ENCODE results near the gene MLN. TPM values are rescaled to one million over a fixed set of nuclear protein-coding genes. Genes with fewer than 3 reads are reported as not detected.

Gene MLN
- total and polyA plus RNA-seq, 2 donors (not counting 1 experiment from before 2014, with no cell fraction given): not detected

DNA sequence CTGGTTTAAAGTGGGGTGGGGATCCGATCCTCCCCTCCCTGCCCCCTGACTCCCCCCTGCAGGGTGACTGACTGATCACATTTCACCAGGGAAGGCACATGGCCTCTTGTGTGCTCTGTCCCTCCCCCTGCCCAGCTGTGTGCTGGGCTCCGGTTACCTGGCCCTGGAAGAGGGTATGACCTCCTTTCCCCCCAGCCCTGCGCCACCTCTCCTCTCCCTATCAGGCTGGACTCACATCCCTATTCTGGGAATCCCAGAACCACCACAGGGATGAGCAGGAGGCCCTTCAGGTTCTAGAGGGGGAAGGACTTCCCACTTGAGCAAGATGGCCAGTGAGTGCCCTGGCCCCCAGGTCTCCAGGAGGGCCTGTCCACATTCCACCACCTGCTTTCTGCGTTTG is 55.0 kb downstream of the MLN start:
- POLR2A ChIA-PET: no interaction called here
- no peak for TF ChIP-seq EZH2 (IDR thresholded peaks at IDR 0.05; ENCODE audit: borderline replicate concordance, insufficient read depth, low read depth, low read length, poor library complexity, severe bottlenecking)
- TF ChIP-seq, protein P1, sequence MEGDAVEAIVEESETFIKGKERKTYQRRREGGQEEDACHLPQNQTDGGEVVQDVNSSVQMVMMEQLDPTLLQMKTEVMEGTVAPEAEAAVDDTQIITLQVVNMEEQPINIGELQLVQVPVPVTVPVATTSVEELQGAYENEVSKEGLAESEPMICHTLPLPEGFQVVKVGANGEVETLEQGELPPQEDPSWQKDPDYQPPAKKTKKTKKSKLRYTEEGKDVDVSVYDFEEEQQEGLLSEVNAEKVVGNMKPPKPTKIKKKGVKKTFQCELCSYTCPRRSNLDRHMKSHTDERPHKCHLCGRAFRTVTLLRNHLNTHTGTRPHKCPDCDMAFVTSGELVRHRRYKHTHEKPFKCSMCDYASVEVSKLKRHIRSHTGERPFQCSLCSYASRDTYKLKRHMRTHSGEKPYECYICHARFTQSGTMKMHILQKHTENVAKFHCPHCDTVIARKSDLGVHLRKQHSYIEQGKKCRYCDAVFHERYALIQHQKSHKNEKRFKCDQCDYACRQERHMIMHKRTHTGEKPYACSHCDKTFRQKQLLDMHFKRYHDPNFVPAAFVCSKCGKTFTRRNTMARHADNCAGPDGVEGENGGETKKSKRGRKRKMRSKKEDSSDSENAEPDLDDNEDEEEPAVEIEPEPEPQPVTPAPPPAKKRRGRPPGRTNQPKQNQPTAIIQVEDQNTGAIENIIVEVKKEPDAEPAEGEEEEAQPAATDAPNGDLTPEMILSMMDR (IDR thresholded peaks at IDR 0.05): no peak

GRCh38 chr6:33747823-33748222 is 56.0 kb downstream of the MLN start:
- H3K4me3 ChIP-seq (ENCODE audit: control extremely low read depth in 1 of 5, extremely low read depth in 1 of 5, insufficient read depth in 1 of 5, low read depth in 2 of 5, low read length in 4 of 5): no peak overlapping the region
- H3K4me1 Mint-ChIP-seq: peaks cover 3% of the 10 kb centered on the region
- no peak overlapping the region for H3K4me2 ChIP-seq (replicated peaks; ENCODE audit: low read depth, low read length, poor library complexity, severe bottlenecking)
- intact Hi-C loops (cut with micrococcal nuclease): no loop called here
- no peak for TF ChIP-seq EZH2 (IDR thresholded peaks at IDR 0.05; ENCODE audit: borderline replicate concordance, insufficient read depth, low read depth, low read length, poor library complexity, severe bottlenecking)
- TF ChIP-seq, protein P1 (IDR thresholded peaks at IDR 0.05): no peak
- no peaks in the 10 kb centered on the region for H3K36me3 ChIP-seq (replicated peaks in 1 of 2; ENCODE audit: control extremely low read depth in 1 of 2, control insufficient read depth in 1 of 2, extremely low read depth in 1 of 2, insufficient read depth in 2 of 2, low read length in 1 of 2)
- H3K27ac ChIP-seq (ENCODE audit: low read length in 2 of 2): no peak overlapping the region
- no peak overlapping the region for H3K27ac Mint-ChIP-seq
- ChIA-PET POLR2A (no interaction called here), CTCF (no interaction called here)
- H2AFZ ChIP-seq (ENCODE audit: insufficient read depth, low read depth, low read length, poor library complexity, severe bottlenecking): no peak overlapping the region
- 90% methylated on average over 5 of the region's 5 CpGs for WGBS (ENCODE audit: insufficient coverage)
- H3K9ac ChIP-seq (ENCODE audit: low read length): no peak overlapping the region
- peaks cover 0 to 3% of the 10 kb centered on the region in 2 donors for H3K4me1 ChIP-seq (ENCODE audit: control insufficient read depth in 2 of 2, insufficient read depth in 2 of 2, low read length in 2 of 2)
- peaks cover 25% of the 10 kb centered on the region for H3K27me3 Mint-ChIP-seq
- H3K27me3 ChIP-seq (replicated peaks in 1 of 4; ENCODE audit: control extremely low read depth in 1 of 4, control insufficient read depth in 3 of 4, insufficient read depth in 4 of 4, low read length in 3 of 4): peaks cover 0 to 9% (median under 1%) of the 10 kb centered on the region in 4 experiments
- no peaks in the 10 kb centered on the region for H4K20me1 ChIP-seq (ENCODE audit: control insufficient read depth, insufficient read depth, low read length, poor library complexity, severe bottlenecking)
- no peaks in the 10 kb centered on the region for H3K9me3 Mint-ChIP-seq (ENCODE audit: insufficient read depth)
- no peaks in the 10 kb centered on the region for H3K79me2 ChIP-seq (ENCODE audit: control insufficient read depth, insufficient read depth, low read length)
- no peaks in the 10 kb centered on the region for H3K9me3 ChIP-seq (ENCODE audit: control extremely low read depth in 1 of 3, control insufficient read depth in 2 of 3, insufficient read depth in 1 of 3, low read length in 2 of 3)
- no peak for ATAC-seq (ENCODE audit: low read depth)
- no peak for DNase-seq
- no peak overlapping the region for H3K4me3 Mint-ChIP-seq

More for the DNA sequence above, 55.0 kb downstream of the MLN start:
- Mint-ChIP-seq H3K27me3 (peaks cover 27% of the 10 kb centered on the region), H3K27ac (no peak overlapping the region), H3K9me3 (ENCODE audit: insufficient read depth) (no peaks in the 10 kb centered on the region), H3K4me1 (peaks cover 3% of the 10 kb centered on the region), H3K4me3 (no peak overlapping the region)
- Histone ChIP-seq H3K36me3 (replicated peaks in 1 of 2; ENCODE audit: control extremely low read depth in 1 of 2, control insufficient read depth in 1 of 2, extremely low read depth in 1 of 2, insufficient read depth in 2 of 2, low read length in 1 of 2) (no peaks in the 10 kb centered on the region), H3K9ac (ENCODE audit: low read length) (no peak overlapping the region), H2AFZ (ENCODE audit: insufficient read depth, low read depth, low read length, poor library complexity, severe bottlenecking) (no peak overlapping the region), H3K4me2 (replicated peaks; ENCODE audit: low read depth, low read length, poor library complexity, severe bottlenecking) (no peak overlapping the region), H3K4me1 (ENCODE audit: control insufficient read depth in 2 of 2, insufficient read depth in 2 of 2, low read length in 2 of 2) (peaks cover 0 to 3% of the 10 kb centered on the region in 2 donors), H3K9me3 (ENCODE audit: control extremely low read depth in 1 of 3, control insufficient read depth in 2 of 3, insufficient read depth in 1 of 3, low read length in 2 of 3) (no peaks in the 10 kb centered on the region), H3K27ac (ENCODE audit: low read length in 2 of 2) (no peak overlapping the region), H3K4me3 (ENCODE audit: control extremely low read depth in 1 of 5, extremely low read depth in 1 of 5, insufficient read depth in 1 of 5, low read depth in 2 of 5, low read length in 4 of 5) (no peak overlapping the region), H3K27me3 (replicated peaks in 1 of 4; ENCODE audit: control extremely low read depth in 1 of 4, control insufficient read depth in 3 of 4, insufficient read depth in 4 of 4, low read length in 3 of 4) (peaks cover 0 to 8% (median under 1%) of the 10 kb centered on the region in 4 experiments), H3K79me2 (ENCODE audit: control insufficient read depth, insufficient read depth, low read length) (no peaks in the 10 kb centered on the region), H4K20me1 (ENCODE audit: control insufficient read depth, insufficient read depth, low read length, poor library complexity, severe bottlenecking) (no peaks in the 10 kb centered on the region)
- intact Hi-C loops (cut with micrococcal nuclease): no loop called here
- DNase-seq (no peak), ATAC-seq (ENCODE audit: low read depth) (no peak)
- WGBS (ENCODE audit: insufficient coverage): 92% methylated on average over 2 of the region's 4 CpGs
- CTCF ChIA-PET: no interaction called here

All from B cell (primary cell).